ENCODE results near the gene SH3BP4. TPM values are rescaled to one million over a fixed set of nuclear protein-coding genes. Genes with fewer than 3 reads are reported as not detected.

SH3BP4 gene
- total RNA-seq, 2 experiments from 2014 or later = 0.06 TPM; not detected in 1

DNA sequence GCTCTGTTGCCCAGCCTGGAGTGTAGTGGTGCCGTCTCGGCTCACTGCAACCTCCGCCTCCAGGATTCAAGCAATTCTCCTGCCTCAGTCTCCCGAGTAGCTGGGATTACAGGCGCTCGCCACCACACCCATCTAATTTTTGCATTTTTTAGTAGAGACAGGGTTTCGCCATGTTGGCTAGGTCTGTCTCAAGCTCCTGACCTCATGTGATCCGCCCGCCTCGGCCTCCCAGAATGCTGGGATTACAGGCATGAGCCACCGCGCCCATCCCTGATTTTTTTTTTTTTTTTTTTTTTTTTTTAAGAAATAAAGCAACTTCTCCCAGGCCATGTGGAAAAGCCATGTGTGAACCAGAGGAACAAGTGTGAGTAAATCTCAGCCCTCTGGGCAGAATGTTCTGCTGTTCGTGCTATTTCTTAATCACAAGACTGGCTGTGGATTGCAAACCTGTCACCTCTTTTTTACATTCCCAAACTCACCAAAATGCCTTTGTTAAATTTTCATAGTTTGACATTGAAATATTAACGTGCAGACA, 6.4 kb upstream of the SH3BP4 start:
- Histone ChIP-seq H3K4me1 (ENCODE audit: insufficient read depth, low read length, poor library complexity, severe bottlenecking) (no peaks in the 10 kb centered on the region), H3K79me2 (ENCODE audit: insufficient read depth, low read depth, low read length) (no peaks in the 10 kb centered on the region), H2AFZ (ENCODE audit: low read length) (no peak overlapping the region), H3K9me3 (ENCODE audit: low read length) (peaks cover 5% of the 10 kb centered on the region; the same call in 1 of the 2 replicates), H3K36me3 (ENCODE audit: insufficient read depth, low read length) (no peaks in the 10 kb centered on the region), H4K20me1 (ENCODE audit: insufficient read depth, low read length) (no peaks in the 10 kb centered on the region), H3K27ac (ENCODE audit: low read depth, low read length, poor library complexity, severe bottlenecking) (no peak overlapping the region), H3K4me3 (ENCODE audit: low read depth, low read length, poor library complexity, severe bottlenecking) (no peak overlapping the region), H3K4me2 (ENCODE audit: low read length) (no peak overlapping the region), H3K9me2 (ENCODE audit: insufficient read depth, low read length) (no peaks in the 10 kb centered on the region)
- DNase-seq (ENCODE audit: low spot score) = no peak
- POLR2A ChIA-PET = no interaction called here
- CTCF ChIA-PET (ENCODE audit: unreplicated experiment) = no interaction called here
- TF ChIP-seq, protein P1, sequence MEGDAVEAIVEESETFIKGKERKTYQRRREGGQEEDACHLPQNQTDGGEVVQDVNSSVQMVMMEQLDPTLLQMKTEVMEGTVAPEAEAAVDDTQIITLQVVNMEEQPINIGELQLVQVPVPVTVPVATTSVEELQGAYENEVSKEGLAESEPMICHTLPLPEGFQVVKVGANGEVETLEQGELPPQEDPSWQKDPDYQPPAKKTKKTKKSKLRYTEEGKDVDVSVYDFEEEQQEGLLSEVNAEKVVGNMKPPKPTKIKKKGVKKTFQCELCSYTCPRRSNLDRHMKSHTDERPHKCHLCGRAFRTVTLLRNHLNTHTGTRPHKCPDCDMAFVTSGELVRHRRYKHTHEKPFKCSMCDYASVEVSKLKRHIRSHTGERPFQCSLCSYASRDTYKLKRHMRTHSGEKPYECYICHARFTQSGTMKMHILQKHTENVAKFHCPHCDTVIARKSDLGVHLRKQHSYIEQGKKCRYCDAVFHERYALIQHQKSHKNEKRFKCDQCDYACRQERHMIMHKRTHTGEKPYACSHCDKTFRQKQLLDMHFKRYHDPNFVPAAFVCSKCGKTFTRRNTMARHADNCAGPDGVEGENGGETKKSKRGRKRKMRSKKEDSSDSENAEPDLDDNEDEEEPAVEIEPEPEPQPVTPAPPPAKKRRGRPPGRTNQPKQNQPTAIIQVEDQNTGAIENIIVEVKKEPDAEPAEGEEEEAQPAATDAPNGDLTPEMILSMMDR (conservative IDR thresholded peaks at IDR 0.05; ENCODE audit: low read length) = no peak
- TF ChIP-seq EZH2phosphoT487 (IDR thresholded peaks at IDR 0.05; ENCODE audit: borderline replicate concordance, low read depth, low read length) = no peak
- BruUV-seq (replicated peaks) = no TSS peak
- intact Hi-C loops (cut with micrococcal nuclease; ENCODE audit: unreplicated experiment) = no loop called here

DNA sequence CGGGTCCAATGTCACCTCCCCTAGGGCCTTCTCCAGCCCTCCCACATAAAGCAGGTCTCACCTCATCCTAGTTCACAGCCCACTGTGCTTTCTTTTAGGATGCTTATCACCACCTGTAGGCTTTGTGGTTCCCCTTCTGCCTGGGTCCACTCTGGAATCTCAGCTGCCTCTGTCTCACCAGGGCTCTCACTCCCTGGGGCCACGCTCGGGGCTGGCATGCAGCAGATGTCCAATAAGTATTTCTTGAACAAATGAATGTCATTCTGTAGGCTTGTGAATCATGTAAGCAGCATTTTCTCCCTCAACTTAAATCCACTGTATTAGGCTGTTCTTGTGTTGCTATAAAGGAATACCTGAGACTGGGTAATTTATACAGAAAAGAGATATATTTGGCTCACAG, 4.3 kb upstream of the SH3BP4 start:
- Histone ChIP-seq H2AFZ (ENCODE audit: low read length) (no peak overlapping the region), H3K27ac (ENCODE audit: low read depth, low read length, poor library complexity, severe bottlenecking) (no peak overlapping the region), H3K9me3 (ENCODE audit: low read length) (peaks cover 5% of the 10 kb centered on the region; the same call in 1 of the 2 replicates), H3K9me2 (ENCODE audit: insufficient read depth, low read length) (no peaks in the 10 kb centered on the region), H3K4me1 (ENCODE audit: insufficient read depth, low read length, poor library complexity, severe bottlenecking) (no peaks in the 10 kb centered on the region), H3K36me3 (ENCODE audit: insufficient read depth, low read length) (no peaks in the 10 kb centered on the region), H4K20me1 (ENCODE audit: insufficient read depth, low read length) (no peaks in the 10 kb centered on the region), H3K4me2 (ENCODE audit: low read length) (no peak overlapping the region), H3K4me3 (ENCODE audit: low read depth, low read length, poor library complexity, severe bottlenecking) (no peak overlapping the region), H3K79me2 (ENCODE audit: insufficient read depth, low read depth, low read length) (no peaks in the 10 kb centered on the region)
- BruUV-seq (replicated peaks) = no TSS peak
- intact Hi-C loops (cut with micrococcal nuclease; ENCODE audit: unreplicated experiment) = no loop called here
- no peak for DNase-seq (ENCODE audit: low spot score)
- ChIA-PET POLR2A (no interaction called here), CTCF (ENCODE audit: unreplicated experiment) (no interaction called here)
- TF ChIP-seq, protein P1 (conservative IDR thresholded peaks at IDR 0.05; ENCODE audit: low read length) = no peak
- no peak for TF ChIP-seq EZH2phosphoT487 (IDR thresholded peaks at IDR 0.05; ENCODE audit: borderline replicate concordance, low read depth, low read length)

DNA sequence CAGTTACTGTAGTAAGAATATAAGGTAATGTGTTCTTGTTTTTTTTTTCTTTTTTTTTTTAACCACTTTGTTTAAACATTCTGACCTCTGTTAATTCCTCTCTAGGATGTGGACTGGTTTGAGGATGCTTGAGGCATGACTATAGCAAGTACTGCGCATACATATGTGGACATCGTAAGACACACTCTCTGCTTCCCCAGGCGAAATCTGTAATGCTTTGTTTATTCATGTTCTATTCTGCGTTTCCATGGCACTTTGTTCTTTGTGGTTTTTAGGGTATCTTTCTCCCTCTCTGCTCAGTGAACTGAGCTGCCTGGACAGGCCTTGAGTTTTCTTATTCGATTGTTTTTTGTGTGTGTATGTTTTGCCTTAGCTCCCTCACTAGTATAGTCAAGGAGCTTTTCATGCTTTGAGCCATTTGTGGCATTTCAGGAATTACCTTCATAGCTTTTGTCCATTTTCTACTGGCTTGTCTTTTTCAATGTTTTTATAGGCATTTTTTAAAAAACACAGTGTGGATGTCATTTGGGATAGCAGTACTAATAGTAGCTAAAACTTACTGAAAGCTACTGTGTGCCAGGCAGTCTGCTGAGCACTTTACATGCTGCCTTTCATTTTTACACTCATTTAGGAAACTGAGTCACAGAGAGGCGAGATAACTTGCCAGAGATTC, 1.9 kb upstream of the SH3BP4 start:
- ChIA-PET POLR2A (no interaction called here), CTCF (ENCODE audit: unreplicated experiment) (no interaction called here)
- no peaks in the 10 kb centered on the region for H4K20me1 ChIP-seq (ENCODE audit: insufficient read depth, low read length)
- H2AFZ ChIP-seq (ENCODE audit: low read length) = no peak overlapping the region
- H3K9me2 ChIP-seq (ENCODE audit: insufficient read depth, low read length) = no peaks in the 10 kb centered on the region
- H3K79me2 ChIP-seq (ENCODE audit: insufficient read depth, low read depth, low read length) = no peaks in the 10 kb centered on the region
- no peak overlapping the region for H3K4me3 ChIP-seq (ENCODE audit: low read depth, low read length, poor library complexity, severe bottlenecking)
- intact Hi-C loops (cut with micrococcal nuclease; ENCODE audit: unreplicated experiment) = no loop called here
- no peak for TF ChIP-seq EZH2phosphoT487 (IDR thresholded peaks at IDR 0.05; ENCODE audit: borderline replicate concordance, low read depth, low read length)
- TF ChIP-seq, protein P1 (conservative IDR thresholded peaks at IDR 0.05; ENCODE audit: low read length) = no peak
- H3K4me2 ChIP-seq (ENCODE audit: low read length) = no peak overlapping the region
- no TSS peak for BruUV-seq (replicated peaks)
- no peak for DNase-seq (ENCODE audit: low spot score)
- no peak overlapping the region for H3K27ac ChIP-seq (ENCODE audit: low read depth, low read length, poor library complexity, severe bottlenecking)
- no peaks in the 10 kb centered on the region for H3K9me3 ChIP-seq (ENCODE audit: low read length)
- no peaks in the 10 kb centered on the region for H3K36me3 ChIP-seq (ENCODE audit: insufficient read depth, low read length)
- no peaks in the 10 kb centered on the region for H3K4me1 ChIP-seq (ENCODE audit: insufficient read depth, low read length, poor library complexity, severe bottlenecking)
